ENCODE results near the gene CELF6.

DNA sequence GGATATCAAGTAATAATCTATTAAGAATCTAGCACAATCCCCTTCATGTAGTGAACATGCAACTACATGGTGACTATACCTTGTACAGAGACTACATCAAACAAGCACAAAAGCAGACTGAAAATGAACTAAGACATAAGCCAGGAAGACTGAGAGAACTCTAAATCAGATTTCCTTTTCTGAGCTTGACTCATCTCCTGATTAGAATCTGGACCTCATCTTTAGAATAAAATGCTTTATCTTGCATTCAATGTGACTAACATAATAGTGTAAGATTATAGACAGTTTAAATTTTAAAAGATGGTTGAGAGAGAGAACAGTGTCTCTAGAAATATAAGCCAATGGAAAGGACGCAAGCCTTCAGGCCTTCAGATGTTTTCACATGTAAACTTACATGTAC is 71.4 kb downstream of the CELF6 start:
- TF ChIP-seq, protein P1, sequence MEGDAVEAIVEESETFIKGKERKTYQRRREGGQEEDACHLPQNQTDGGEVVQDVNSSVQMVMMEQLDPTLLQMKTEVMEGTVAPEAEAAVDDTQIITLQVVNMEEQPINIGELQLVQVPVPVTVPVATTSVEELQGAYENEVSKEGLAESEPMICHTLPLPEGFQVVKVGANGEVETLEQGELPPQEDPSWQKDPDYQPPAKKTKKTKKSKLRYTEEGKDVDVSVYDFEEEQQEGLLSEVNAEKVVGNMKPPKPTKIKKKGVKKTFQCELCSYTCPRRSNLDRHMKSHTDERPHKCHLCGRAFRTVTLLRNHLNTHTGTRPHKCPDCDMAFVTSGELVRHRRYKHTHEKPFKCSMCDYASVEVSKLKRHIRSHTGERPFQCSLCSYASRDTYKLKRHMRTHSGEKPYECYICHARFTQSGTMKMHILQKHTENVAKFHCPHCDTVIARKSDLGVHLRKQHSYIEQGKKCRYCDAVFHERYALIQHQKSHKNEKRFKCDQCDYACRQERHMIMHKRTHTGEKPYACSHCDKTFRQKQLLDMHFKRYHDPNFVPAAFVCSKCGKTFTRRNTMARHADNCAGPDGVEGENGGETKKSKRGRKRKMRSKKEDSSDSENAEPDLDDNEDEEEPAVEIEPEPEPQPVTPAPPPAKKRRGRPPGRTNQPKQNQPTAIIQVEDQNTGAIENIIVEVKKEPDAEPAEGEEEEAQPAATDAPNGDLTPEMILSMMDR (IDR thresholded peaks at IDR 0.05) = no peak
- TF ChIP-seq POLR2A (IDR thresholded peaks at IDR 0.05; ENCODE audit: low read depth) = no peak
- TF ChIP-seq POLR2AphosphoS5 (IDR thresholded peaks at IDR 0.05) = no peak
